ENCODE data around the gene CNTN1. TPM values are rescaled to one million over a fixed set of nuclear protein-coding genes. Genes with fewer than 3 reads are reported as not detected.
A peak's percentile ranks its signal among the peaks of the same experiment; 100 is the strongest.

CNTN1 gene
- total and polyA plus RNA-seq, 9 of the 15 experiments (the other 6 are each of a cell fraction or from before 2014, with no cell fraction given) = 0.16 TPM; not detected in 8

- in situ Hi-C loops (cut with MboI) = no loop called here
- FAIRE-seq (no peak), ATAC-seq (no peak), DNase-seq (ENCODE audit: extremely low read depth in 1 of 4, low spot score in 3 of 4) (no peak)
- H3K27ac ChIP-seq (ENCODE audit: extremely low read depth, low read depth, low read length) = no peak overlapping the region
- intact Hi-C loops (cut with micrococcal nuclease) = no loop called here
- H3K9me3 ChIP-seq (replicated peaks; ENCODE audit: control insufficient read depth, insufficient read depth, low read depth, low read length) = no peaks in the 10 kb centered on the region
- H3K36me3 ChIP-seq (ENCODE audit: control insufficient read depth, insufficient read depth, low read length) = no peaks in the 10 kb centered on the region
- 5% methylated on average over 2 of the region's 2 CpGs for WGBS (ENCODE audit: insufficient coverage, low coverage, missing lambda C conversion rate)
- POLR2A ChIA-PET = no interaction called here
- no peak overlapping the region for H3K4me3 ChIP-seq
- CTCF ChIA-PET (ENCODE audit: low intra/inter-chr PET ratio) = no interaction called here
- TF ChIP-seq USF1 (CRISPR knock-in tag; IDR thresholded peaks at IDR 0.05) = no peak
- TF ChIP-seq PRMT5 (CRISPR knock-in tag; IDR thresholded peaks at IDR 0.05) = no peak
- TF ChIP-seq MCM5 (IDR thresholded peaks at IDR 0.05; ENCODE audit: low read depth) = no peak
- no peak for TF ChIP-seq NEUROD1 (IDR thresholded peaks at IDR 0.05; ENCODE audit: borderline replicate concordance, low read depth, low read length, partially characterized antibody)
- H3K79me2 ChIP-seq (ENCODE audit: control insufficient read depth, insufficient read depth, low read length) = no peaks in the 10 kb centered on the region
- no peak overlapping the region for H2AFZ ChIP-seq (ENCODE audit: low read depth, low read length)
- no peak overlapping the region for H3K9ac ChIP-seq (ENCODE audit: insufficient read depth in 1 of 2, low read depth in 2 of 2, low read length in 2 of 2)
- no TSS peak for BruUV-seq (replicated peaks)
- no peaks in the 10 kb centered on the region for H3K9me1 ChIP-seq (ENCODE audit: control insufficient read depth, insufficient read depth, low read length)
- no peak overlapping the region for H3K4me2 ChIP-seq (ENCODE audit: insufficient read depth, low read length)
- H4K20me1 ChIP-seq (replicated peaks; ENCODE audit: control insufficient read depth, insufficient read depth, low read length) = no peaks in the 10 kb centered on the region
- H3K27me3 ChIP-seq (ENCODE audit: control insufficient read depth in 2 of 2, insufficient read depth in 2 of 2, low read length in 2 of 2) = no peaks in the 10 kb centered on the region
- no peaks in the 10 kb centered on the region for H3K4me1 ChIP-seq (replicated peaks in 1 of 2; ENCODE audit: control insufficient read depth in 2 of 2, insufficient read depth in 2 of 2, low read length in 2 of 2)
Observed at GRCh38 chr12:41064411-41064810, 372.2 kb downstream of the CNTN1 start.

- ChIA-PET POLR2A (no interaction called here), CTCF (ENCODE audit: low intra/inter-chr PET ratio) (no interaction called here)
- H3K4me1 ChIP-seq (replicated peaks in 1 of 2; ENCODE audit: control insufficient read depth in 2 of 2, insufficient read depth in 2 of 2, low read length in 2 of 2) = no peaks in the 10 kb centered on the region
- FAIRE-seq (no peak), ATAC-seq (no peak), DNase-seq (ENCODE audit: extremely low read depth in 1 of 4, low spot score in 3 of 4) (peak in 1 of 4 experiments; percentile 2)
- H3K9me1 ChIP-seq (ENCODE audit: control insufficient read depth, insufficient read depth, low read length) = no peaks in the 10 kb centered on the region
- no peak overlapping the region for H3K4me2 ChIP-seq (ENCODE audit: insufficient read depth, low read length)
- intact Hi-C loops (cut with micrococcal nuclease) = no loop called here
- no peaks in the 10 kb centered on the region for H3K9me3 ChIP-seq (replicated peaks; ENCODE audit: control insufficient read depth, insufficient read depth, low read depth, low read length)
- no peak overlapping the region for H3K27ac ChIP-seq (ENCODE audit: extremely low read depth, low read depth, low read length)
- H4K20me1 ChIP-seq (replicated peaks; ENCODE audit: control insufficient read depth, insufficient read depth, low read length) = no peaks in the 10 kb centered on the region
- in situ Hi-C loops (cut with MboI) = no loop called here
- no TSS peak for BruUV-seq (replicated peaks)
- no peak overlapping the region for H3K4me3 ChIP-seq
- WGBS (ENCODE audit: insufficient coverage, low coverage, missing lambda C conversion rate) = 2% methylated on average over 3 of the region's 3 CpGs
- H3K9ac ChIP-seq (ENCODE audit: insufficient read depth in 1 of 2, low read depth in 2 of 2, low read length in 2 of 2) = no peak overlapping the region
- no peaks in the 10 kb centered on the region for H3K27me3 ChIP-seq (ENCODE audit: control insufficient read depth in 2 of 2, insufficient read depth in 2 of 2, low read length in 2 of 2)
- H2AFZ ChIP-seq (ENCODE audit: low read depth, low read length) = no peak overlapping the region
- TF ChIP-seq BHLHE40 (IDR thresholded peaks at IDR 0.05; ENCODE audit: low read length) (no peak), TSHZ1 (CRISPR knock-in tag; IDR thresholded peaks at IDR 0.05) (no peak), FOXP4 (CRISPR knock-in tag; IDR thresholded peaks at IDR 0.05; ENCODE audit: borderline replicate concordance) (no peak), HDGF (IDR thresholded peaks at IDR 0.05) (no peak), RAD21 (CRISPR knock-in tag; conservative IDR thresholded peaks at IDR 0.05 in 1 of 2, IDR thresholded peaks at IDR 0.05 in 1 of 2) (0 out of 4 replicates have a peak, but pooled peaks of 1 of the 2 experiments have one; percentile 6)
- H3K79me2 ChIP-seq (ENCODE audit: control insufficient read depth, insufficient read depth, low read length) = no peaks in the 10 kb centered on the region
- H3K36me3 ChIP-seq (ENCODE audit: control insufficient read depth, insufficient read depth, low read length) = no peaks in the 10 kb centered on the region
Observed at GRCh38 chr12:41067941-41068645, 375.9 kb downstream of the CNTN1 start.
